ENCODE results near the gene ATAT1. TPM values are rescaled to one million over a fixed set of nuclear protein-coding genes. Genes with fewer than 3 reads are reported as not detected.

The ATAT1 gene
- total RNA-seq, 1 experiment from 2014 or later, result 6.1 TPM

GRCh38 chr6:30599625-30600324 lies 26.9 kb upstream of the ATAT1 start:
- H3K27ac ChIP-seq (ENCODE audit: low read length), result no peak overlapping the region
- intact Hi-C loops (cut with micrococcal nuclease), result no loop called here
- no peak for DNase-seq

GRCh38 chr6:30600451-30600961 lies 26.2 kb upstream of the ATAT1 start:
- no peaks in the 10 kb centered on the region for H4K20me1 ChIP-seq (ENCODE audit: low read length)

More at GRCh38 chr6:30599625-30600324, 26.9 kb upstream of the ATAT1 start:
- H3K9ac ChIP-seq (ENCODE audit: low read length), result no peak overlapping the region
- no peaks in the 10 kb centered on the region for H4K20me1 ChIP-seq (ENCODE audit: low read length)
- ChIA-PET CTCF (interaction anchor here (0.8 kb wide), 1 partner anchor 12 kb away, joined by 4 read pairs; no protein-coding TSS in a partner anchor), POLR2A (ENCODE audit: unreplicated experiment) (interaction anchor here (0.6 kb wide), 1 partner anchor 13 kb away, joined by 3 read pairs; no protein-coding TSS in a partner anchor)
- H2AFZ ChIP-seq (ENCODE audit: low read length), result no peak overlapping the region
- no peak overlapping the region for H3K4me2 ChIP-seq (ENCODE audit: low read length)
- peaks cover 41% of the 10 kb centered on the region for H3K36me3 ChIP-seq (ENCODE audit: low read depth, low read length)
- H3K4me3 ChIP-seq (ENCODE audit: low read length), result no peak overlapping the region
- BruUV-seq (replicated peaks), result no TSS peak
- no peaks in the 10 kb centered on the region for H3K4me1 ChIP-seq (ENCODE audit: insufficient read depth, low read length)
- H3F3A ChIP-seq (ENCODE audit: low read length, unreplicated experiment), result peaks cover 3% of the 10 kb centered on the region
- no peak for TF ChIP-seq EZH2 (IDR thresholded peaks at IDR 0.05; ENCODE audit: low read length, unreplicated experiment)
- TF ChIP-seq CTCF (conservative IDR thresholded peaks at IDR 0.05; ENCODE audit: low read depth, low read length), result no peak
- TF ChIP-seq EZH2phosphoT487 (IDR thresholded peaks at IDR 0.05; ENCODE audit: borderline replicate concordance, low read length), result no peak
- no peaks in the 10 kb centered on the region for H3K79me2 ChIP-seq (ENCODE audit: low read length)
- H3K9me2 ChIP-seq (replicated peaks; ENCODE audit: low read length), result no peaks in the 10 kb centered on the region
- H3K9me3 ChIP-seq (ENCODE audit: low read length), result no peaks in the 10 kb centered on the region
- no peaks in the 10 kb centered on the region for H3K27me3 ChIP-seq (ENCODE audit: low read length)
- ATAC-seq, result no peak; the same call in 1 of the 2 replicates

More at GRCh38 chr6:30600451-30600961, 26.2 kb upstream of the ATAT1 start:
- no peak overlapping the region for H3K9ac ChIP-seq (ENCODE audit: low read length)
- DNase-seq (no peak), ATAC-seq (no peak)
- TF ChIP-seq EZH2 (IDR thresholded peaks at IDR 0.05; ENCODE audit: low read length, unreplicated experiment), result no peak
- TF ChIP-seq EZH2phosphoT487 (IDR thresholded peaks at IDR 0.05; ENCODE audit: borderline replicate concordance, low read length), result no peak
- no peak for TF ChIP-seq CTCF (conservative IDR thresholded peaks at IDR 0.05; ENCODE audit: low read depth, low read length)
- BruUV-seq (replicated peaks), result TSS peak; percentile 2
- no peaks in the 10 kb centered on the region for H3K27me3 ChIP-seq (ENCODE audit: low read length)
- no peaks in the 10 kb centered on the region for H3K9me3 ChIP-seq (ENCODE audit: low read length)
- POLR2A ChIA-PET (ENCODE audit: unreplicated experiment), result interaction anchor here (0.6 kb wide), 1 partner anchor 12 kb away, joined by 3 read pairs; no protein-coding TSS in a partner anchor
- H3K79me2 ChIP-seq (ENCODE audit: low read length), result no peaks in the 10 kb centered on the region
- H3K27ac ChIP-seq (ENCODE audit: low read length), result no peak overlapping the region
- intact Hi-C loops (cut with micrococcal nuclease), result no loop called here
- no peak overlapping the region for H2AFZ ChIP-seq (ENCODE audit: low read length)
- H3K36me3 ChIP-seq (ENCODE audit: low read depth, low read length), result peaks cover 47% of the 10 kb centered on the region
- H3K4me2 ChIP-seq (ENCODE audit: low read length), result no peak overlapping the region
- no peaks in the 10 kb centered on the region for H3K9me2 ChIP-seq (replicated peaks; ENCODE audit: low read length)
- peaks cover 3% of the 10 kb centered on the region for H3F3A ChIP-seq (ENCODE audit: low read length, unreplicated experiment)
- CTCF ChIA-PET, result no interaction called here
- H3K4me3 ChIP-seq (ENCODE audit: low read length), result no peak overlapping the region
- H3K4me1 ChIP-seq (ENCODE audit: insufficient read depth, low read length), result no peaks in the 10 kb centered on the region
